Measurements from ENCODE around the gene SLC5A9. TPM values are rescaled to one million over a fixed set of nuclear protein-coding genes. Genes with fewer than 3 reads are reported as not detected.
A peak's percentile ranks its signal among the peaks of the same experiment; 100 is the strongest.

Gene SLC5A9
- total RNA-seq, 1 donor from 2014 or later, result not detected

GRCh38 chr1:48200166-48200900, 22.2 kb upstream of the SLC5A9 start:
- no peaks in the 10 kb centered on the region for H3K27me3 ChIP-seq (ENCODE audit: control insufficient read depth, insufficient read depth, low read length)
- no peak for DNase-seq (ENCODE audit: low read depth)
- TF ChIP-seq CTCF (IDR thresholded peaks at IDR 0.05; ENCODE audit: insufficient read depth, low read length, poor library complexity, severe bottlenecking), result no peak
- H3K36me3 ChIP-seq (ENCODE audit: control insufficient read depth, insufficient read depth, low read length), result no peaks in the 10 kb centered on the region
- H3K4me3 ChIP-seq (ENCODE audit: low read depth, low read length), result no peak overlapping the region

- peak; percentile 89 for DNase-seq (ENCODE audit: low read depth)
- Histone ChIP-seq H3K4me3 (ENCODE audit: low read depth, low read length) (no peak overlapping the region), H3K36me3 (ENCODE audit: control insufficient read depth, insufficient read depth, low read length) (no peaks in the 10 kb centered on the region), H3K27me3 (ENCODE audit: control insufficient read depth, insufficient read depth, low read length) (no peaks in the 10 kb centered on the region)
- TF ChIP-seq CTCF (IDR thresholded peaks at IDR 0.05; ENCODE audit: insufficient read depth, low read length, poor library complexity, severe bottlenecking), result peak; percentile 83
These were observed 20.3 kb upstream of the SLC5A9 start for GRCh38 chr1:48202030-48202752.

- H3K27me3 ChIP-seq (ENCODE audit: control insufficient read depth, insufficient read depth, low read length), result no peaks in the 10 kb centered on the region
- TF ChIP-seq CTCF (IDR thresholded peaks at IDR 0.05; ENCODE audit: insufficient read depth, low read length, poor library complexity, severe bottlenecking), result peak; percentile 57
- no peak for DNase-seq (ENCODE audit: low read depth)
- no peak overlapping the region for H3K4me3 ChIP-seq (ENCODE audit: low read depth, low read length)
- no peaks in the 10 kb centered on the region for H3K36me3 ChIP-seq (ENCODE audit: control insufficient read depth, insufficient read depth, low read length)
These were observed 19.1 kb upstream of the SLC5A9 start for GRCh38 chr1:48203287-48203900.

- Histone ChIP-seq H3K36me3 (ENCODE audit: control insufficient read depth, insufficient read depth, low read length) (no peaks in the 10 kb centered on the region), H3K27me3 (ENCODE audit: control insufficient read depth, insufficient read depth, low read length) (no peaks in the 10 kb centered on the region), H3K4me3 (ENCODE audit: low read depth, low read length) (no peak overlapping the region)
- no peak for TF ChIP-seq CTCF (IDR thresholded peaks at IDR 0.05; ENCODE audit: insufficient read depth, low read length, poor library complexity, severe bottlenecking)
- DNase-seq (ENCODE audit: low read depth), result no peak
These were observed 17.0 kb upstream of the SLC5A9 start for GRCh38 chr1:48205522-48205921.

DNA sequence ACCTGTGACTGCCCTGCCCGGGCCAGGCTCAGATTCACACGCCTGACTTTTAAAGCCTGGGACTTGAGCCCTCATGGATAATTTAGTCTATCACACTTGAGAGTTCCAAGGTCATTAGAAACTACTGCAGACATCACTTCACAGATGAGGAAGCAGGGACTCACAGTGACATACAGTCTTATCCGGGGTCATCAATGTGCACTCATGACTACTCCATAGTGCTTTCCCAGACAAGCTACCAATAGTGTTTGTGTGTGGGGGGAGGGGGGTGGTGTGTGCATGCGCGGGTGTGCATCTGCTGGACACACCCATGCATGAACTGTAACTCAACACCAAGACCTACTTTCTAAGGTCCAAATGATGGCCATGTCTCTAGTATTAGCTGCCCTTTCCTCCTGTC, 16.1 kb upstream of the SLC5A9 start:
- no peak for DNase-seq (ENCODE audit: low read depth)
- H3K27me3 ChIP-seq (ENCODE audit: control insufficient read depth, insufficient read depth, low read length), result no peaks in the 10 kb centered on the region
- no peaks in the 10 kb centered on the region for H3K36me3 ChIP-seq (ENCODE audit: control insufficient read depth, insufficient read depth, low read length)
- no peak overlapping the region for H3K4me3 ChIP-seq (ENCODE audit: low read depth, low read length)
- TF ChIP-seq CTCF (IDR thresholded peaks at IDR 0.05; ENCODE audit: insufficient read depth, low read length, poor library complexity, severe bottlenecking), result no peak

All from kidney epithelial cell (primary cell).